ENCODE results near the gene ZIC4.

DNA sequence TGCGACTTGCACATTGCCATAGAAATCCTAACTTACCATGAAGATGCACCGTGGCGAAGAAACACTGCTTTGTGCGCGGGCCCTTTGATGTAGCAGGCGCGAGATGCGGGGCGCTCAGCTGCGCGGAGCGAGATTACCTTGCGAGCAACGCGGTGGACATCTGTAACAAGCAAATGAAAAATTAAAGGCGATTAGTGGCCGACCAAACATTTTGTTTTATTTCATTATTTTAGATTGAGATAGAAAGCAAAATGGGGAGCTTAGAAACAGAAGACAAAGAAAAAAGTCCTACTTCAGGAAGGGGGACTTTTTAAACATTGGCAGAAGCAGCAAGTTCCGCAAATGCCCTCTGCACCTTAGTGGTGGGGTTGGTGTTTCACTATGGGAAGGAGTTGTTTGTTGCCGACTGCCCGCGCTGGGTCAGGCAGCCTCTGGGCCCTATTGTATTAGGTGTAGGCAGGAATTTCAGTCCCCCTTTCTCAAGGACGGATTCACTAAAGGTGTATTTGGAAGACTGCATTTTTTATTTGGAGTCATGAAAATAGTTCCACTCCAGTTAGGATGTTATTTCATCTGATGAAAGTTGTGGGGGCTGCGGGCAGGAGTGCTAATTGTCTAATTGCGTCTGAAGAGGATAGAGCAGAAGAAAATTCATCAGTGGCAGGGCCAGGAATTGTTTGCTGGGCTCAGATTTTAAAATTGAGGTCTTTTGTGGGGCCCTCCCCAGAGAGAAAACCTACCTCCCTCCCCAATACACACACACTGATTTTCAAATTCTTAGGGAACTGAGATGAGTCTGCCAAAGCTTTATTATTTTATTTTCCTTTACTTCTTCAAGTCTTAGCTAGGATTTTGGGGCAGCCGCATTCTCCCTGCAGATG lies 17.4 kb downstream of the ZIC4 start:
- TF ChIP-seq, protein P1, sequence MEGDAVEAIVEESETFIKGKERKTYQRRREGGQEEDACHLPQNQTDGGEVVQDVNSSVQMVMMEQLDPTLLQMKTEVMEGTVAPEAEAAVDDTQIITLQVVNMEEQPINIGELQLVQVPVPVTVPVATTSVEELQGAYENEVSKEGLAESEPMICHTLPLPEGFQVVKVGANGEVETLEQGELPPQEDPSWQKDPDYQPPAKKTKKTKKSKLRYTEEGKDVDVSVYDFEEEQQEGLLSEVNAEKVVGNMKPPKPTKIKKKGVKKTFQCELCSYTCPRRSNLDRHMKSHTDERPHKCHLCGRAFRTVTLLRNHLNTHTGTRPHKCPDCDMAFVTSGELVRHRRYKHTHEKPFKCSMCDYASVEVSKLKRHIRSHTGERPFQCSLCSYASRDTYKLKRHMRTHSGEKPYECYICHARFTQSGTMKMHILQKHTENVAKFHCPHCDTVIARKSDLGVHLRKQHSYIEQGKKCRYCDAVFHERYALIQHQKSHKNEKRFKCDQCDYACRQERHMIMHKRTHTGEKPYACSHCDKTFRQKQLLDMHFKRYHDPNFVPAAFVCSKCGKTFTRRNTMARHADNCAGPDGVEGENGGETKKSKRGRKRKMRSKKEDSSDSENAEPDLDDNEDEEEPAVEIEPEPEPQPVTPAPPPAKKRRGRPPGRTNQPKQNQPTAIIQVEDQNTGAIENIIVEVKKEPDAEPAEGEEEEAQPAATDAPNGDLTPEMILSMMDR (conservative IDR thresholded peaks at IDR 0.05; ENCODE audit: low read depth in 2 of 2) = no peak
- TF ChIP-seq EZH2 (IDR thresholded peaks at IDR 0.05; ENCODE audit: low read depth, unreplicated experiment) (peak; percentile 71), JUNB (IDR thresholded peaks at IDR 0.05; ENCODE audit: unreplicated experiment) (no peak), REST (IDR thresholded peaks at IDR 0.05; ENCODE audit: unreplicated experiment) (no peak)

Data from GM23338 (cell line).